Smooth muscle cell (in vitro differentiated cells): ENCODE measurements around the gene ERGIC1. TPM values are rescaled to one million over a fixed set of nuclear protein-coding genes. Genes with fewer than 3 reads are reported as not detected.

ENCODE experiments used
- DNase-seq: peaks from one replicate; lab custom pipeline; 2025; ENCODE audit not compliant: unreplicated experiment; lab: John Stamatoyannopoulos, UW
- H2AFZ ChIP-seq: fragments of 200-600 bp; sonication (generic); 2 replicates; pipeline ENCODE4 v1.6.0; 2016; ENCODE audit warnings: antibody characterized with exemption, low read depth, mild to moderate bottlenecking
- H3F3A ChIP-seq: fragments of 200-600 bp; sonication (generic); 2 replicates; pipeline ENCODE4 v1.6.0; 2017; ENCODE audit warnings: antibody characterized with exemption, low read depth
- H3K27ac ChIP-seq: fragments of 200-600 bp; sonication (generic); 2 replicates; pipeline ENCODE4 v1.5.1; 2016; ENCODE audit warnings: low read depth, mild to moderate bottlenecking
- H3K27me3 ChIP-seq: fragments of 200-600 bp; sonication (generic); 2 replicates; pipeline ENCODE4 v1.6.1; 2016; ENCODE audit warnings: low read depth, mild to moderate bottlenecking
- H3K36me3 ChIP-seq: fragments of 200-600 bp; sonication (generic); 2 replicates; pipeline ENCODE4 v1.5.1; 2016; ENCODE audit warnings: low read depth
- H3K4me1 ChIP-seq: fragments of 200-600 bp; sonication (generic); 2 replicates; pipeline ENCODE4 v1.5.1; 2016; ENCODE audit warnings: low read depth
- H3K4me2 ChIP-seq: fragments of 200-600 bp; sonication (generic); 2 replicates; pipeline ENCODE4 v1.6.0; 2016; ENCODE audit warnings: mild to moderate bottlenecking
- H3K4me3 ChIP-seq: fragments of 200-600 bp; sonication (generic); 2 replicates; pipeline ENCODE4 v1.5.1; 2016; ENCODE audit warnings: mild to moderate bottlenecking
- H3K79me2 ChIP-seq: fragments of 200-600 bp; sonication (generic); 2 replicates; pipeline ENCODE4 v1.6.0; 2016; ENCODE audit warnings: low read depth, mild to moderate bottlenecking
- H3K9ac ChIP-seq: fragments of 200-600 bp; sonication (generic); 2 replicates; pipeline ENCODE4 v1.6.0; 2016; ENCODE audit warnings: low read depth
- H3K9me3 ChIP-seq: fragments of 200-600 bp; sonication (generic); replicated peaks from 2 replicates; pipeline ENCODE4 v1.5.1; 2016; ENCODE audit warnings: low read depth
- H4K20me1 ChIP-seq: fragments of 200-600 bp; sonication (generic); 2 replicates; pipeline ENCODE4 v1.6.0; 2016; ENCODE audit warnings: low read depth
- WGBS: methylation state at CpG from one replicate; pipeline ENCODE4 v1.1.7; 2016; ENCODE audit warnings: low lambda C conversion rate; 5-methylcytosine and 5-hydroxymethylcytosine counted together
- polyA plus RNA-seq: library from polyadenylated mRNA; unstranded; fragments of >200 nt; fragmentation: Nextera tagmentation; extraction: Ambion mirVana; gene quantifications from 2 replicates; pipeline ENCODE4 v1.2.1, GENCODE V29; 2016
- total RNA-seq: library from RNA; depleted of rRNA; stranded (reverse); fragments of >200 nt; gene quantifications from 2 replicates; pipeline ENCODE4 v1.2.3, GENCODE V29; 2014
- TF ChIP-seq, protein P1 (sequence below): fragments of 200-600 bp; sonication (generic); IDR thresholded peaks from 2 replicates; pipeline ENCODE4 v1.5.1; 2017; ENCODE audit warnings: borderline replicate concordance, mild to moderate bottlenecking, antibody characterized with exemption; ENCODE audit not compliant: insufficient read depth, poor library complexity, severe bottlenecking

Gene ERGIC1
- total and polyA plus RNA-seq, 2 experiments from 2014 or later = 38.2 to 140 TPM

DNA sequence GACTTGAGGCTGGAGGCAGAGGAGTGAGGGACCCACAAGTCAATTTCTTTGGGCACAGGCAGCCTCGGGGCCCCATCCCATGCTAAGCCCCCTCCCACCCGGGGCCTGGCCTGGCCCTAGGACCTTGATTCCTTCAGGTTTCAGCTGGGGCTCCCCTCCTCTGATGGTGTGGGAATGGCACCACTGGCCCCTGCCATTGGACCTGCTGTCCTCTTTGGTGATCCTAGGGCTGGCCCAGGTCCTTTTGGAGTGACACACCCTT lies 10.5 kb downstream of the ERGIC1 start:
- no peak overlapping the region for H3K4me3 ChIP-seq
- no peaks in the 10 kb centered on the region for H3K36me3 ChIP-seq
- no peak overlapping the region for H2AFZ ChIP-seq
- peaks cover 96% of the 10 kb centered on the region for H4K20me1 ChIP-seq
- 92% methylated on average over 2 of the region's 2 CpGs for WGBS
- no peak for DNase-seq
- peaks cover 94% of the 10 kb centered on the region for H3K79me2 ChIP-seq
- no peaks in the 10 kb centered on the region for H3F3A ChIP-seq
- peaks cover 7% of the 10 kb centered on the region for H3K4me1 ChIP-seq
- no peak overlapping the region for H3K27ac ChIP-seq
- TF ChIP-seq, protein P1, sequence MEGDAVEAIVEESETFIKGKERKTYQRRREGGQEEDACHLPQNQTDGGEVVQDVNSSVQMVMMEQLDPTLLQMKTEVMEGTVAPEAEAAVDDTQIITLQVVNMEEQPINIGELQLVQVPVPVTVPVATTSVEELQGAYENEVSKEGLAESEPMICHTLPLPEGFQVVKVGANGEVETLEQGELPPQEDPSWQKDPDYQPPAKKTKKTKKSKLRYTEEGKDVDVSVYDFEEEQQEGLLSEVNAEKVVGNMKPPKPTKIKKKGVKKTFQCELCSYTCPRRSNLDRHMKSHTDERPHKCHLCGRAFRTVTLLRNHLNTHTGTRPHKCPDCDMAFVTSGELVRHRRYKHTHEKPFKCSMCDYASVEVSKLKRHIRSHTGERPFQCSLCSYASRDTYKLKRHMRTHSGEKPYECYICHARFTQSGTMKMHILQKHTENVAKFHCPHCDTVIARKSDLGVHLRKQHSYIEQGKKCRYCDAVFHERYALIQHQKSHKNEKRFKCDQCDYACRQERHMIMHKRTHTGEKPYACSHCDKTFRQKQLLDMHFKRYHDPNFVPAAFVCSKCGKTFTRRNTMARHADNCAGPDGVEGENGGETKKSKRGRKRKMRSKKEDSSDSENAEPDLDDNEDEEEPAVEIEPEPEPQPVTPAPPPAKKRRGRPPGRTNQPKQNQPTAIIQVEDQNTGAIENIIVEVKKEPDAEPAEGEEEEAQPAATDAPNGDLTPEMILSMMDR = no peak
- H3K4me2 ChIP-seq = no peak overlapping the region
- H3K9ac ChIP-seq = no peak overlapping the region
- H3K9me3 ChIP-seq = no peaks in the 10 kb centered on the region
- no peaks in the 10 kb centered on the region for H3K27me3 ChIP-seq

DNA sequence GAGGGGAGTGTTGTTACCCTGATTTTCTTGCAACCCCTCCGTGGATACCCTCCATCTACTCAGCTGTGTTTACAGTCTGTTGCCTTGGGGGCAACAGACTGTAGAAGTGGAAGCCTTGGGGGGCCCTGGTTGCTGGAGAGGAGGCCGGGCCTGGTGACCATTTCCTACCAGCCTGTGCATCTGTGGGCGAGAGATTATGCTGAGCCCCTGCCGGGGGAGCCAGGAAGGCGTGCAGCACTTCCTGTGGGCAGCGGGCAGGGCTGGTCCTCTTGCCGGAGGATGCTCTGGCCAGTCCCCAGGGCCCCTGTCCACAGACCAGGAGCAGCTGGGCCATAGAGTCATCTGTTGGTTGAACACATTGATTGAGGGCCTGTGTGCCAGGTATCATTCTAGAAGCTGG lies 11.1 kb downstream of the ERGIC1 start:
- WGBS = 62% methylated on average over 7 of the region's 7 CpGs
- DNase-seq = no peak
- TF ChIP-seq, protein P1 = no peak
- no peak overlapping the region for H2AFZ ChIP-seq
- no peaks in the 10 kb centered on the region for H3K27me3 ChIP-seq
- H3K4me3 ChIP-seq = no peak overlapping the region
- H3K79me2 ChIP-seq = peaks cover 93% of the 10 kb centered on the region
- peaks cover 92% of the 10 kb centered on the region for H4K20me1 ChIP-seq
- H3K4me1 ChIP-seq = peaks cover 5% of the 10 kb centered on the region
- H3K36me3 ChIP-seq = no peaks in the 10 kb centered on the region
- H3K9me3 ChIP-seq = no peaks in the 10 kb centered on the region
- H3K4me2 ChIP-seq = no peak overlapping the region
- H3K27ac ChIP-seq = no peak overlapping the region
- no peaks in the 10 kb centered on the region for H3F3A ChIP-seq
- H3K9ac ChIP-seq = no peak overlapping the region

DNA sequence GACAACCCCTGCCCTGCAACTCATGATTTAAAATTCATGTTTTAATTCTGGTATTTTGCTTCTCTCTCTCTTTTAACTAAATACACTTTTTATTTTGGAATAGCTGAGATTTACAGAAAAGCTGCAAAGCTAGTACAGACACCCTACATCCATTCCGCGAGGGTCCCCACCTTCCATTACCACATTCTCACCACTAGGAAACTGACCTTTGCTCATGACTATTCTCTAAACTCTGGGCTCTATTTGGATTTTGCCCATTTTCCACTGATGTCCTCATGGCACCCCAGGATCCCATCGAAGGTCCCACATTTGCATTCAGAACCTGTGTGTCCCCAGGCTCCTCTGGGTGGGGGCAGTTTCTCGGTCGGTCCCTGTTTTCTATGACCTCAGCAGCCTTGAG lies 11.5 kb downstream of the ERGIC1 start:
- 93% methylated on average over 5 of the region's 5 CpGs for WGBS
- peaks cover 91% of the 10 kb centered on the region for H4K20me1 ChIP-seq
- H3K79me2 ChIP-seq = peaks cover 93% of the 10 kb centered on the region

DNA sequence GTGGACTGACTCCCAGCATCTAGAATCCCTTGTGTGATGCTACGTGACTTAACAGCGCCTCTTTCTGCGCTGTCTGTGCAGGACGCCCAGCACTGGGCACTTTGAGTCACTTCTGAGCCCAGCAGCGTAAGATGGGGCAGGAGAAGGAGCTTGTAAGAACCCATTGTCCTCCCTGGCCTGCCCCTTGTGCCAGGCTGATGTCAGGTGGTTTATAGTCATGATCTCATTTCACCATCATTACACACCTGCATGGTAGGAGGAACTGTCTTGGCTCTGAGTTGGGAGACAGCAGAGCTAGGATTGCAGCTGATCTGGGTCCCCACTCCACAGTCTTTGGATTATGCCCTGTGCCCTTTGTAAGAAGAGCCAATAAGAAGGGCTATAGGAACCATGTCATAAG lies 12.2 kb downstream of the ERGIC1 start:
- TF ChIP-seq, protein P1 = no peak
- Histone ChIP-seq H3K4me2 (no peak overlapping the region), H3K4me3 (no peak overlapping the region), H3K27me3 (no peaks in the 10 kb centered on the region), H3F3A (no peaks in the 10 kb centered on the region), H3K36me3 (no peaks in the 10 kb centered on the region), H3K79me2 (peaks cover 93% of the 10 kb centered on the region), H3K27ac (no peak overlapping the region), H3K4me1 (no peaks in the 10 kb centered on the region), H3K9ac (no peak overlapping the region), H4K20me1 (peaks cover 90% of the 10 kb centered on the region), H2AFZ (no peak overlapping the region), H3K9me3 (no peaks in the 10 kb centered on the region)
- no peak for DNase-seq
- WGBS = 98% methylated on average over 5 of the region's 5 CpGs

More for the DNA sequence above, 11.5 kb downstream of the ERGIC1 start:
- H3K4me2 ChIP-seq = no peak overlapping the region
- no peak overlapping the region for H3K27ac ChIP-seq
- H3K9ac ChIP-seq = no peak overlapping the region
- no peak for DNase-seq
- H2AFZ ChIP-seq = no peak overlapping the region
- no peaks in the 10 kb centered on the region for H3F3A ChIP-seq
- H3K4me3 ChIP-seq = no peak overlapping the region
- TF ChIP-seq, protein P1 = no peak
- no peaks in the 10 kb centered on the region for H3K9me3 ChIP-seq
- H3K36me3 ChIP-seq = no peaks in the 10 kb centered on the region
- H3K4me1 ChIP-seq = peaks cover under 1% of the 10 kb centered on the region
- no peaks in the 10 kb centered on the region for H3K27me3 ChIP-seq
